Smooth muscle cell (in vitro differentiated cells): ENCODE results near the gene FLT3. TPM values are rescaled to one million over a fixed set of nuclear protein-coding genes. Genes with fewer than 3 reads are reported as not detected.
A peak's percentile ranks its signal among the peaks of the same experiment; 100 is the strongest.

Source experiments
- DNase-seq: peaks from one replicate; lab custom pipeline; 2025; ENCODE audit not compliant: unreplicated experiment; lab: John Stamatoyannopoulos, UW
- H2AFZ ChIP-seq: fragments of 200-600 bp; sonication (generic); 2 replicates; pipeline ENCODE4 v1.6.0; 2016; ENCODE audit warnings: antibody characterized with exemption, low read depth, mild to moderate bottlenecking
- H3F3A ChIP-seq: fragments of 200-600 bp; sonication (generic); 2 replicates; pipeline ENCODE4 v1.6.0; 2017; ENCODE audit warnings: antibody characterized with exemption, low read depth
- H3K27ac ChIP-seq: fragments of 200-600 bp; sonication (generic); 2 replicates; pipeline ENCODE4 v1.5.1; 2016; ENCODE audit warnings: low read depth, mild to moderate bottlenecking
- H3K27me3 ChIP-seq: fragments of 200-600 bp; sonication (generic); 2 replicates; pipeline ENCODE4 v1.6.1; 2016; ENCODE audit warnings: low read depth, mild to moderate bottlenecking
- H3K36me3 ChIP-seq: fragments of 200-600 bp; sonication (generic); 2 replicates; pipeline ENCODE4 v1.5.1; 2016; ENCODE audit warnings: low read depth
- H3K4me1 ChIP-seq: fragments of 200-600 bp; sonication (generic); 2 replicates; pipeline ENCODE4 v1.5.1; 2016; ENCODE audit warnings: low read depth
- H3K4me2 ChIP-seq: fragments of 200-600 bp; sonication (generic); 2 replicates; pipeline ENCODE4 v1.6.0; 2016; ENCODE audit warnings: mild to moderate bottlenecking
- H3K4me3 ChIP-seq: fragments of 200-600 bp; sonication (generic); 2 replicates; pipeline ENCODE4 v1.5.1; 2016; ENCODE audit warnings: mild to moderate bottlenecking
- H3K79me2 ChIP-seq: fragments of 200-600 bp; sonication (generic); 2 replicates; pipeline ENCODE4 v1.6.0; 2016; ENCODE audit warnings: low read depth, mild to moderate bottlenecking
- H3K9ac ChIP-seq: fragments of 200-600 bp; sonication (generic); 2 replicates; pipeline ENCODE4 v1.6.0; 2016; ENCODE audit warnings: low read depth
- H3K9me3 ChIP-seq: fragments of 200-600 bp; sonication (generic); replicated peaks from 2 replicates; pipeline ENCODE4 v1.5.1; 2016; ENCODE audit warnings: low read depth
- H4K20me1 ChIP-seq: fragments of 200-600 bp; sonication (generic); 2 replicates; pipeline ENCODE4 v1.6.0; 2016; ENCODE audit warnings: low read depth
- CTCF ChIP-seq: fragments of 200-600 bp; sonication (generic); IDR thresholded peaks from 2 replicates; pipeline ENCODE4 v1.5.1; 2017; ENCODE audit warnings: borderline replicate concordance, mild to moderate bottlenecking, antibody characterized with exemption; ENCODE audit not compliant: insufficient read depth, poor library complexity, severe bottlenecking
- whole genome bisulfite sequencing: methylation state at CpG from one replicate; pipeline ENCODE4 v1.1.7; 2016; ENCODE audit warnings: low lambda C conversion rate; 5-methylcytosine and 5-hydroxymethylcytosine counted together
- polyA plus RNA-seq: library from polyadenylated mRNA; unstranded; fragments of >200 nt; fragmentation: Nextera tagmentation; extraction: Ambion mirVana; gene quantifications from 2 replicates; pipeline ENCODE4 v1.2.1, GENCODE V29; 2016
- total RNA-seq: library from RNA; depleted of rRNA; stranded (reverse); fragments of >200 nt; gene quantifications from 2 replicates; pipeline ENCODE4 v1.2.3, GENCODE V29; 2014

The FLT3 gene
- total and polyA plus RNA-seq, 2 experiments from 2014 or later: not detected

GRCh38 chr13:28071424-28071823 is 29.0 kb downstream of the FLT3 start:
- H3K9ac ChIP-seq: no peak overlapping the region
- H3K4me2 ChIP-seq: no peak overlapping the region
- WGBS: 94% methylated on average over 4 of the region's 4 CpGs
- H4K20me1 ChIP-seq: no peaks in the 10 kb centered on the region
- H3K27ac ChIP-seq: no peak overlapping the region
- no peak for DNase-seq
- H3K9me3 ChIP-seq: no peaks in the 10 kb centered on the region
- H3K27me3 ChIP-seq: no peaks in the 10 kb centered on the region
- H3F3A ChIP-seq: no peaks in the 10 kb centered on the region
- no peaks in the 10 kb centered on the region for H3K36me3 ChIP-seq
- TF ChIP-seq CTCF: no peak
- no peak overlapping the region for H2AFZ ChIP-seq
- H3K4me1 ChIP-seq: no peaks in the 10 kb centered on the region
- no peaks in the 10 kb centered on the region for H3K79me2 ChIP-seq
- no peak overlapping the region for H3K4me3 ChIP-seq

GRCh38 chr13:28067491-28067890 is 32.9 kb downstream of the FLT3 start:
- H3K9ac ChIP-seq: no peak overlapping the region
- H3F3A ChIP-seq: no peaks in the 10 kb centered on the region
- H2AFZ ChIP-seq: no peak overlapping the region
- H3K4me3 ChIP-seq: no peak overlapping the region
- no peaks in the 10 kb centered on the region for H3K9me3 ChIP-seq
- no peak for DNase-seq
- H3K79me2 ChIP-seq: no peaks in the 10 kb centered on the region
- no peaks in the 10 kb centered on the region for H3K27me3 ChIP-seq
- TF ChIP-seq CTCF: no peak
- H4K20me1 ChIP-seq: no peaks in the 10 kb centered on the region
- no peak overlapping the region for H3K27ac ChIP-seq
- H3K36me3 ChIP-seq: no peaks in the 10 kb centered on the region
- no peak overlapping the region for H3K4me2 ChIP-seq
- no peaks in the 10 kb centered on the region for H3K4me1 ChIP-seq
- WGBS: 89% methylated on average over 3 of the region's 3 CpGs

- 80% methylated on average over 13 of the region's 13 CpGs for WGBS
- Histone ChIP-seq H3K9ac (no peak overlapping the region), H3K4me2 (no peak overlapping the region), H2AFZ (no peak overlapping the region), H3K9me3 (no peaks in the 10 kb centered on the region), H3F3A (no peaks in the 10 kb centered on the region), H3K4me3 (no peak overlapping the region), H3K36me3 (no peaks in the 10 kb centered on the region), H3K79me2 (no peaks in the 10 kb centered on the region), H3K4me1 (no peaks in the 10 kb centered on the region), H3K27ac (no peak overlapping the region), H4K20me1 (no peaks in the 10 kb centered on the region), H3K27me3 (peaks cover 5% of the 10 kb centered on the region)
- DNase-seq: no peak
- TF ChIP-seq CTCF: peak; percentile 35
Measured at GRCh38 chr13:28058866-28059613, 41.3 kb downstream of the FLT3 start.
